GM21723 (cell line): ENCODE data around the gene LILRA2.
"Not testable (repeated sequence)": the region's sequence is repeated elsewhere in the genome, so short reads cannot be mapped to it uniquely, and the experiment has no call there.

Source experiments
- ATAC-seq: cut with Tn5 transposase; IDR thresholded peaks from one replicate; pipeline ENCODE4 v1.9.1; 2021; ENCODE audit warnings: mild to moderate bottlenecking, moderate library complexity; ENCODE audit not compliant: unreplicated experiment

LILRA2 gene

GRCh38 chr19:54573330-54573872 lies at the start of gene LILRA2:
LILRA2 (plus strand) TSS chr19:54573790; CDS start chr19:54573879, 89 bp downstream.
- ATAC-seq, result no peak

GRCh38 chr19:54525636-54526035 lies 48.0 kb upstream of the LILRA2 start:
- no peak for ATAC-seq

- ATAC-seq, result no peak
These were observed 46.6 kb upstream of the LILRA2 start for GRCh38 chr19:54526972-54527371.

GRCh38 chr19:54530866-54531265 lies 42.7 kb upstream of the LILRA2 start:
- no peak for ATAC-seq

- no peak for ATAC-seq
These were observed 41.1 kb upstream of the LILRA2 start for GRCh38 chr19:54532528-54532927.

- no peak for ATAC-seq
These were observed 40.1 kb upstream of the LILRA2 start for GRCh38 chr19:54533476-54533875.

GRCh38 chr19:54534156-54534555 lies 39.4 kb upstream of the LILRA2 start:
- no peak for ATAC-seq

GRCh38 chr19:54535601-54536000 lies 38.0 kb upstream of the LILRA2 start:
- ATAC-seq, result no peak

GRCh38 chr19:54536956-54537355 lies 36.6 kb upstream of the LILRA2 start:
- ATAC-seq, result no peak

- ATAC-seq, result no peak
These were observed 31.9 kb upstream of the LILRA2 start for GRCh38 chr19:54541712-54542111.

- ATAC-seq, result no peak
These were observed 24.8 kb upstream of the LILRA2 start for GRCh38 chr19:54548806-54549205.

- no peak for ATAC-seq
These were observed 24.4 kb upstream of the LILRA2 start for GRCh38 chr19:54549224-54549623.

GRCh38 chr19:54551293-54551692 lies 22.3 kb upstream of the LILRA2 start:
- no peak for ATAC-seq

- no peak for ATAC-seq
These were observed 21.4 kb upstream of the LILRA2 start for GRCh38 chr19:54551950-54552912.

GRCh38 chr19:54552913-54553310 lies 20.7 kb upstream of the LILRA2 start:
- no peak for ATAC-seq

GRCh38 chr19:54554006-54554405 lies 19.6 kb upstream of the LILRA2 start:
- no peak for ATAC-seq

GRCh38 chr19:54554896-54555295 lies 18.7 kb upstream of the LILRA2 start:
- no peak for ATAC-seq

GRCh38 chr19:54556194-54556593 lies 17.4 kb upstream of the LILRA2 start:
- ATAC-seq, result no peak

- ATAC-seq, result no peak
These were observed 15.3 kb upstream of the LILRA2 start for GRCh38 chr19:54558339-54558738.

GRCh38 chr19:54560881-54561385 lies 12.7 kb upstream of the LILRA2 start:
- ATAC-seq, result no peak

- ATAC-seq, result no peak
These were observed 11.8 kb upstream of the LILRA2 start for GRCh38 chr19:54561840-54562239.

- ATAC-seq, result not testable (repeated sequence)
These were observed 10.4 kb upstream of the LILRA2 start for GRCh38 chr19:54563206-54563605.
